ENCODE data around the gene RUNX2.
"Not testable (repeated sequence)": the region's sequence is repeated elsewhere in the genome, so short reads cannot be mapped to it uniquely, and the experiment has no call there.

RUNX2 gene

DNA sequence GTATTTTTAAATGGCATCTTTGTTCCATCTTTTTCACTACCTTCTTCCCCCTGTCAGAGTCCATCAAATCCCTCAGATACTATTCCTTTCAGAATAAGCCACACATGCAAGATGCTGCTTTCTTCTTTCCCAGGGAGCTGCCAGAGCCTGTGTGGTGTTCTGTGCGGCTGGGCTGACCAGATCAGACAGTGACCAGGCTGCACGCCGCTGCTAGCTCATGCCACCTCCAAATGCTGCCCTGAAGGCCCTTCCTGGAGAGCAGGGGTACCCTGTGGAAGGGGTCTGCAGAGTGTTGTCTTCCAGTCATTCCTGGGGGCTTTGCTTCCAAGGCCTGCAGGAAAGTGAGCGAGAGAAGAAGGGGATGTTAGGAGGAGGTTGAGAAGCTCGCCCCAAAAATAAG is 228.7 kb downstream of the RUNX2 start:
- no peak for DNase-seq (ENCODE audit: low read depth)

DNA sequence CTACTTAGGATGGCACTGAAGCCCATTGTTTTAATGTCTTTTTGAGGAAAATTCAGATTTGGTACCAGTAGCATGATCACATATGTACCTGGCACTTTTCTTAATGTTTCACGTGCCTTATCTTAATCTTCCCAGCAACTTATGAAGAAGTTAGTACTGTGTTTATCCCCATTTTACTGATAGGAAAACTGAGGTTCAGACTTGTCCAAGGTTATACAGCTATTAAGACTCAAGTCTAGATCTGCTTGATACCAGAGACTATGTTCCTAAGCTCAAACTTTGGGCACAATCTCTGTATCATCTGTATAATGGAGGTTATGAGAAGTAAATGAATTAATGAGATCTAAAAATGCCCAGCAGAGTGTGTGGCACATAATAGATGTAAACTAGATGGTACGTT is 229.3 kb downstream of the RUNX2 start:
- no peak for DNase-seq (ENCODE audit: low read depth)

DNA sequence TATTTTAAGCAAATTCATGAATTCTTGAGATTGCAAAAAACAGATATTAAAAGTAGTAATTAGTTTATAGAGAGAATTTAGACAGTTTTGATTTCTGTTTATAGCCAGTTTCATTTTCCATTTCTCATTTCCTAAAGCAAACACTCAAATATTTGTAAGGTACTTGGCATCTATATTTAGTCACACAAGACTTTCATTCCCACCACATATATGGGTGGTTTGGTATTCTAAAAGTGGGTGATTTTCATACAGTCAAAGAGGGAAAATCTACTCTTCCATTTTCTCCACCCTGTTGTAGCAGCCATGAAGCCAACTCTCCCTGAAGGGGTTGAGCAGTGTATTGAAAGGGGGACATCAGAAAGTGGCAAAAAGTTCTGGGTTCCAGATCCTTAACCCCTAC is 230.7 kb downstream of the RUNX2 start:
- no peak for DNase-seq (ENCODE audit: low read depth)

DNA sequence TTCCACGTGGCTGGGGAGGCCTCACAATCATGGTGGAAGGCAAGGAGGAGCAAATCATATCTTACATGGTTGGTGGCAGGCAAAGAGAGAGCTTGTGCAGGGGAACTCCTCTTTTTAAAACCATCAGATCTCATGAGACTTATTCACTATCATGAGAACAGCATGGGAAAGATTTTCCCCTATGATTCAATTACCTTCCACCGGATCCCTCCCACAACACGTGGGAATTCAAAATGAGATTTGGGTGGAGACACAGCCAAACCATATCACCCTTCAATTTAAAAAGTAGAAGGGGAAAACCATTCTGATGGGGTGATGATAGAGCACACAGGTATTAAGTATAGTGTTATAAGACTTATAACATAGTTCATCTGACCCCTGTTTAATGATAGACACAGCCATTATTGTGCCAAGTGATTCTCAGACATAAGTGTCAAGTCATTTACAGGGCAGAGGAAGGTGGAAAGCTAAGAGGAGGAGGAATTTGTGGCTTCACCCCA is 232.2 kb downstream of the RUNX2 start:
- not testable (repeated sequence) for DNase-seq (ENCODE audit: low read depth)

DNA sequence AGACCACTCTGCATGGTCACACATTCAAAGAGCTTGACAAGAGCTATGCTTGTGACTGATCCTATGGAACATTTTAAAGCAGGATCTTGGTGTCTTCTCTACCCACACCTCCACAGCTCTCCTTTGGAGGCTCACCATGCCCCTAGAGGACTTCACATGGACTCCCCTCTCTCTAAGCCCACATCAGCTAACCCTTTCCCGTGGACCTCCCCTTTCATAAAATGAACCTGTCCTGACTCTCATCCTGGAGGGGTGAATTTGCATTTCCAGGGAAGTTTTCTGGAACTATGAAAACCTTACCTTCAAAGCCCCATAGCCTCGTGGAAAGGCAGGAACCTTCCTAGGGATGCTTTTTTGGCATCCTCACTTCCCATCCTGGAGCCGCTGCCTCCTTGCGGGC is 234.0 kb downstream of the RUNX2 start:
- no peak for DNase-seq (ENCODE audit: low read depth)

DNA sequence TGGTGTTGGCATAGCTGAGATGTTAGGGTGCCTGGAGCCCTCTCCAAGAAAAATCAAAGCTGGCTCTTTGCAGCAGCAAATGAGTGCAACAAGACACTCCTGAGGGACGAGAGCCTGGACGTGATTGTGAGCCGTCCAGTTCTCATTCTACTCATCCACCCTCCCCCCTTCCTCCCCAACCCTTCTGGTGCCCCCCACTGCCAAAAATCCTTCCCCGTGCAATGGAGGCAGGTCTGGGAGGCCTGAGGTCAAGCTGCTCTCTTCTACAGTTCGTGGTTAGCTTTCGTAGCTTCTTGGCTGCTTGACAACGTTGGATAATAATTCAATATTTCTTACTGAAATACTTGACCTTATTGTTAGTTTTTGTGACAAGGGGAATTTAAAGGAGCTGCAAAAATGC is 234.9 kb downstream of the RUNX2 start:
- DNase-seq (ENCODE audit: low read depth) = no peak

DNA sequence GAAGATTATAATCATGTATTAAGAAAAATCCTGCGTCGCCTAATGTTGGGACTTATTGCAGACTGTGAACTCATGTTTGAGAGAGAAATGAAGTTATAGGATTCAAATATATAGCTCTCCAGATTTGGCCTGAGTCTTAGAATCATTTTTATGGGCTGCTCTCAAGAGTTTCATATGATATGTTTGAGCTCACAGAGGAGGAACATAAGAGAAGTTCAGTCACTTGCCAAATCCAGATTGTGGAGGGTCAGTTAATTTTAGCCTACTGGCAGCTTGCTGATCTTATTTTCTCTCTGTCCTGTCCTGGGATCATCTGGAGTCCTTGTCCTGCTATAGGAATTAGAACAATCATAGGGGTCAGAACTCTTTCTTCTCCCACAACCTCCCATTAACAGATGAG is 235.7 kb downstream of the RUNX2 start:
- no peak for DNase-seq (ENCODE audit: low read depth)

DNA sequence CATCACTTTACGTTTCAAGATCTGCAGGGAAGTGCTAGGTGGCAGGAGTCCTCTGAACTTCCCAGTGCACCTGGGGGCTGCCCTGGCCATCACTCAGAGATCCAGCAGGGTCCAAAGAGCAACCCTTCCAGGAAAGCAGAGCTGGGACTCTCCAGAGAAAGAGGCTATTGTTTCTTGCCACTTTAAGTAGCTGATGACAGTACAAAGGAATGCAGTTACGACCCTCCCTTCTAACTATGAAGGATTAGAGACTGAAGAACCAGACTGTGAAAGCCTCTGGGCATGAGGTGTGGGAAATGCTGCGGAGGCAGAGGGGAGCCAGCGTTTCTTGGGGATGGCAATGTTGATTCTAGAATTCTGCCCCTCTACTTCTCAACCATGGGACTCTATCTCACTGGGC is 238.8 kb downstream of the RUNX2 start:
- DNase-seq (ENCODE audit: low read depth) = no peak

DNA sequence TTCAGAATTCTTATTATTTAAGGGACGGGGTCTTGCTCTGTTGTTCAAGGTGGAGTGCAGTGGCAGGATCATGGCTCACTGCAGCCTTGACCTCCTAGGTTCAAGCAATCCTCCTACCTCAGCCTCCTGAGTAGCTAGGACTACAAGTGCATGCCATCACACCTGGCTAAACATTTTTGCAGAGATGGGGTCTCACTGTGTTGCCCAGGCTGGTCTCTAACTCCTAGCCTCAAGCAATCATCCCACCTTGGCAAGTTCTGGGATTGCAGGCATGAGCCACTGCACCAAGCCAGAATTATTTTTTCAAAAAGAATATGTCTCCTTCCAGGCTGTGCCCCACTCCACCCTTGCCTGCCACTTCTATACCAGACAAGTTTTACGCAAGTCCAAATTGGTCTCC is 239.7 kb downstream of the RUNX2 start:
- DNase-seq (ENCODE audit: low read depth) = no peak

DNA sequence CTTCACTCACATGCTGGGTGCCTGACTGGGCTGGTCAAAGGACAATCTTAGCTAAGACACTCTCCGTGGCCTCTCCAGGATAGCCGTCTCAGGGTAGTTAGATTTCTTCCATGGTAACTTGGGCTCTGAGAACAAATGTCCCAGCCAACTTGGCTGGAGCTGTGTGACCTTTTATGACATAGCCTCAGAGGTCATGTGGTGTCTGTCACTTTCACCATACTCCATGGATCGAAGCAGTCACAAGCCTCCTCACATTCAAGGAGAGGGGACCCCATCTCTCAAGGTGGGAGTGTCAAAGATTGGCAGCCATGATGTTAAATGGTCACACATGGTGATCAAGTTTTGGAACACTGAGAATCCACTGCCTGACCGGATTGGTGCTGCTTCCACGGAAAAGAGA is 240.5 kb downstream of the RUNX2 start:
- no peak for DNase-seq (ENCODE audit: low read depth)

DNA sequence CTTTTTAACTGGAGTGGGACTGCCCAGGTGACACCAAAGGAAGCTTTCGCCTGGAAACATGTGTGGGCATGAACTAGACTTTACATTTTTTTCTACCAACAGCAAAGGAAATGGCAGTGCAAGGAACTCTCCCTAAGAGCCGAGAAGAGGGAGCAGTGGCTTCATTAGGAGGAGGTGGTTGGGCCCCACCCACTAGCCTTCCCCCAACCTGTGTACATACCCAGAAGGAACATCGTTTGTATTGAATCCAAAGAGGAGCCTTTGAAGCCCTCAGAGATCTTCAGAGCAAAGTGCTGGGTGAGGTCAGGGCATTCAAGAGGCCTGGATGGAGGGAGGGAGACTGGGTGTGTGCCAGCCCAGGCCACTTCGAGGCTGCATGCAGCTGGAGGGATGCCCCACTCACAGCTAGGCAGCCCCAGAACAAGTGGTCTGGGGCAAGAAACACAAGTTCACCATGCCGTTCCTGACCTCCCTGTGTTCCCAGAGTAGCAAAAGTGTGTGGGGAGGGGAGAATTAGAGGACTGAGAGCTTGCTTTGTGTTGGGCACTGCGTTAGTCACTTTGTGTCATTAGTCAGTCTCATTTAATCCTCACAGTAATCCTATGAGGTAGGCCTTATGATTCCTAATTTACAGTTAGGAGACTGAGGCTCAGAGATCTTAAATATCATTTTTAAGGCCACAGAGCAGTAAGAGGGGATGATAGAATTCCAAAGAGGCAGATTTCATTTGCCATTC is 241.2 kb downstream of the RUNX2 start:
- DNase-seq (ENCODE audit: low read depth) = no peak

DNA sequence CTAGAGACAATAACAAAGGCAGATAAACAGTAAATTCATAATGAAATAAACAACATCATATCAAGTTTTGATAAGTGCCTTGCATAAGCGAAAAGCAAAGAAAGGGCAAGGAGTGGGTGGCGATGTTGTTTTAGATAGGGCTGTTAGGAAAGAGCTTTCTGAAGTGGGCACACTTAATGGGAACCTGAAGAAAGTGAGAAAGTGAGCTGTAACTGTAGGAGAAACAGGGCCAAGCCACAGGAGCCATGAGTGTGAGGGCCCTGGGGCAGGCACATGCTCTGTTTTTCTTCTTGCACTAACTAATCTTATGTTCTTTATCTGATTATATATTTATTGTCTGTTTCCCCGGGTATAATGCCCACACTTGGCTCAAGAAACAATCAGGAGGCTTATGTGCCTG is 243.0 kb downstream of the RUNX2 start:
- DNase-seq (ENCODE audit: low read depth) = no peak

DNA sequence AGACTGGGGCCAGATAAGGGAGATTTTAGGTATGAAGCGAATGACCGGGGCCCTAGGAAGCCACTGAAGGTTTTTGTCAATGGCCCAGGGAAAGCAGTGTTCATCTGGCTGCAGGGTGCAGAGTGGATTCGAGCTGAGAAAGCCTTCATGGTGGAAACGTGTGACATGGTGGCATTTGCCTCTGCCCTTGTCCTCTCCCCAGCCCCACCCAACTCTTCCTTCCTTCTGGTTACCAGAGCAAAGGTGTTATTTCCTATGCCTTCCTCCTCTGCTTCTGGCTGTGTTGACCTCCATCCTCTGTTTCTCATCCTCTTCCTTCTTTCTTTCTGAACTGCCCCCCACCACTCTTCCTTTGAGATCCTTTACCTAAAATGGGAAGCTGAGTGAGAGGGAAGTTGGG is 244.7 kb downstream of the RUNX2 start:
- no peak for DNase-seq (ENCODE audit: low read depth)

DNA sequence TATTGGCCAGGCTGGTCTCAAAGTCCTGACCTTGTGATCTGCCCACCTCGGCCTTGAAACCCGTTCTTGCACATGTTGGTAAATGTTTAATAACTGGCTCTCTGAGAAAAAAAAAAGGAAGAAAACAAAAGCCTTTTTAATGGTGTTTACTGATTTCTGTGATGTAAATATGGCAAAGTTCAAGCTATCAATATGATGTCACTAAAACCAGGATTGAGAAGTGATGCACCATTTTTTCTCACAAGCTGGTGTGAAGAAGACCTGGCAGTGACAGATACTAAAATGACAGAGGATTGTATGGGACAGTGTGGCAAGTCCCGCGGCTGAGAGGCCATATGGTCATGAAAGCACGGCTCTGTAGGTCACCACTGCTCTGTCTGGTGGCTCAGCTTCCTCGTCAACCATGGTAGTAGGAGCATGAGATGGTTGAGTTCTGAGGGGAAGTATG is 245.9 kb downstream of the RUNX2 start:
- no peak for DNase-seq (ENCODE audit: low read depth)

DNA sequence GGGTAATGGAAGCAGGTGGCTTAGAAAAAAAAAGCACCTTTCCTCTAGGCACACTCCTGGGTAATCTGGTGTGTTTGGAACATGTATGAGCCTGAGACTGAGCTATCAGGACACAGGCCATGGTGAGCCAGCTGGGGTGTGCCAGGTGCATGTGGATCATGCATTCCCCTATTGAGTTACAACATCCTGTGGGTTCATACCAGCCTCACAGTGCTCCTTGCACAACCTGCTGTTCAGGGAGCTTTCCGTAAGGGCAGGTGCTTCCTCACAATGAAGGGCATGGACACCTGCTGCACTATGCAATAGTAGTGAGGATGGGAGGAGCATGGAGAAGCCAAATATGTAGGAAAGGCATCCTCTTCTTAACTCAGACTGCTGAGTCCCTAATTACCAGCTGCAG is 246.8 kb downstream of the RUNX2 start:
- no peak for DNase-seq (ENCODE audit: low read depth)

DNA sequence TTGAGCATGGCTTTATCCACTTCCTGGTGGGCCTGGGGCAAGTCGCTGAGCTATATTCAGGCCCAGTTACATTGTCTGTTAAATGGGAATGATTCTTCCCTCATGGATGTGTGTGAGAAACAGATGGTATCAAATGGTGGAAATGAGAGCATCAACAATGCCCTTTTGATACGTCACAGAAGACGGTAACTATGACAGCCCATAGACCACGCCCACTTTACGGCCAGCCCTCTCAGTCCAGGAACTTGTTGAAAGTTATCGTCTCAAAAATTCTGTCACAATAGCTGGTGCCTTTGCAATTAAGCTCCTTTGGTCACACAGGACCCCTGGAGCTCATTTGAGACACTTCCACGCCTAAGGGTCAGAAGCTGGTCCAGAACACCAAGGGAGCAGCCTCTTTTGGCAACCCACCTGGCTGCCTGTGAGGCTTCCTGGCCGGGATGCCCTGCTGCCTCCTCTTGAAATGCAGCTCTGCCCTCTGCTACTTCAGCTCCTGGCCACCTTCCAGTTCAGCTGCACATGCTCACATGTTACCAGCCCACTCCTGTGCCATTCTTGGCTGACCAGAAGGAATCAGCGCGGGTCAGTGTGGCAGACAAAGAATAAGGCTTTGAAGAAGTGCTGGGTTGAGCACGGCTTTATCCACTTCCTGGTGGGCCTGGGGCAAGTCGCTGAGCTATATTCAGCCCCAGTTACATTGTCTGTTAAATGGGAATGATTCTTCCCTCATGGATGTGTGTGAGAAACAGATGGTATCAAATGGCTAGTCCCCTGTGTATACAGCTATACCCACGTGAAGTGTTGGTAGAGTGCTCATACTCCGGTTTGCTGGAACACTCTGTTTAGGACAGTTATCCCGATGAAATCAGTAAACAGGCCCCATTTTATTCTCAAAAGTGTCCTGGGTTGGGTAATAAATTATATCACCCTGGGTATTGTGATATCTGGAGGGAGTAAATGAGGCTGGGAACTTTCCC is 248.8 kb downstream of the RUNX2 start:
- no peak for DNase-seq (ENCODE audit: low read depth)

DNA sequence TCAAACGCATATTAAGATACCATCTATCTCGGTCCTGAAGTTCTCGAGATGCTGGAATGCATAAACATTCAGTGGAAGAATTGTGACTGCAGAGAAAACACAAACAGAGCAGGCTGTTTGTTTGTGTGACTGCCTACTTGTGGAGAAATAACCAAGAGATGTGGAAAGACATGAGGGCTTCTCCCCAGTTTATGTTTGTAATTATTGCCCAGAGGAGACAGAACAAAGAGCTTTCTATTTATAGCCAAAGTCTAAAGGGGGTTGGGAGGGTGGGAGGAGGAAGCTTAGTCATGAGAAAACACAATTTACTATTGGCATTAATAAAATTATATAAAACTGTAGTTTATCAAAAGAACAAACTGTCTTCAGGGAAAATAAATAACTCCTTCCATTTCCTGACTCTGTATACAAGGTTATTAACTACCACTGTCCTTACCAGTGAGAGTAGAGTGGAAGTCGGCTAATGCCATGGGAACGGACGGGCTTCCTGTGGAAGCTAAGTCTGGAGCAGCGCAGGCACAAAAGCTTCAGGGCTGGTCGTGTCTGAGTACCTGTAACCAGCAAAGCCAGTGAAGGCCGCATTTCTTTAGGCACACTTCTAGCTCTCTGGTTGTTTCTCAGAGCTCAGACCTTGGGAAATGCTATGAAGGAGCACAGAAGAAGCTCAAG is 249.8 kb downstream of the RUNX2 start:
- no peak for DNase-seq (ENCODE audit: low read depth)

DNA sequence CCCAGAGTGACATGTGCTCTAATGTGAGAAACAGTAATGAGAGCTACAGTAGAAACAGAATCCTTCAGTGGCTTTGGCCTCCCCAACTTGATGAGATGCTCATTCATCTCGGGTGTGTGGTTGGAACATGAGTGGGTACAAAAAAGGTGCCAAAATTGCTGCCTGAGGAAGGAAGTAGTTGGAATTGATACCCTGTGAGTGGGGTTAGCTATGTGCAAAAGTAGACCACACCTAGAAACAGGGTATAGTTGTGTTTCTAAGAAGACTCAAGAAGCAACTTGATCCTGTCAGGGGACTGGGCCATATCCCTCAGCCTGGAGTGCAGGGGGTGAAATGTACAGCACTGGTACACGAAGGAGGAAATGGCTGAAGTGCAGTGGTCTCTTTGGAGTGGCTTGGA is 256.0 kb downstream of the RUNX2 start:
- no peak for DNase-seq (ENCODE audit: low read depth)

DNA sequence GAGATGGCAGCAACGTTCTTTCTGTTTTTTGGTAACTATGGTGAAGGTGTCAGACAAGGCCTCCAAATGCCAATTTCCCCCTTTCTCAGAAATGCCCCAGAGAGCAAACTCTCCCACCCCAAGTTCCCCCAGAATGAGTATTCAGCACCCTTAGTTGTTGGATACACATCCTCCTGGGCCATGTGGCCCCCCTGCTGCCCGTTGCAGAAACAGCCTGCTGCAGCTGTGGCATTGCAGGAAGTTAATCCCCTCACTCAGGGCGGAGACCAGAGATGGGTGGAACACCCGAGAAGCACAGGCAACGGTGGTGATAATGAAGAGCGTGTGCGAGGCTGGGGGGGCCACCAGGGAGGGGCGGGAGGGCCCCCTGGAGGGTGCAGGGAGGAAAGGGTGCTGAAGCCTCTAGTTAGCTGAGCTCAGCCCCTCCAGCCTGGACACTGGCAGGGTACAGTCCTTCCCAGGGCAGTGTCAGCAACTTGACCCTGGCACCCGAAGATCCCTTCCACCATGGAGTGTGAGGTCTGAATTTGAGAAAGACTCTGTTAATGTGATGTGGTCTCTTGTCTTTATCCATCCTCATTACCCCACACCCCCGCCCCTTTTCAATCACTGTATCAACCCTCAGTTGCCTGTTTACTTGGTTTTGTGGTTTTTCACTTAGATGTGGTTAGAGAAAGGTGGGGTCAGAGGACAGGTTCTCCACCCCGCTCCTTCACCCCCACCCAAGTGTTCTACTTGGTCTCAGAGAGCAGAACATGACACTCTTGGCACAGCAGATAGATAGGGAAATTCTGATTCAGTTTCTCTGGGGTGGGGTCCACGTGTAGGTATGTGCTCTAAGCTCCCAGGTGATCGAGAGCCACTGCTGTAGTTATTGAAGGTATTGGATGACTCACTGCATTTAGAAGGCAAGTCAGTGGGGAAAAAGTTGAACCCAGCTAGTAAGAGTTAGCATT is 258.4 kb downstream of the RUNX2 start:
- DNase-seq (ENCODE audit: low read depth) = no peak

DNA sequence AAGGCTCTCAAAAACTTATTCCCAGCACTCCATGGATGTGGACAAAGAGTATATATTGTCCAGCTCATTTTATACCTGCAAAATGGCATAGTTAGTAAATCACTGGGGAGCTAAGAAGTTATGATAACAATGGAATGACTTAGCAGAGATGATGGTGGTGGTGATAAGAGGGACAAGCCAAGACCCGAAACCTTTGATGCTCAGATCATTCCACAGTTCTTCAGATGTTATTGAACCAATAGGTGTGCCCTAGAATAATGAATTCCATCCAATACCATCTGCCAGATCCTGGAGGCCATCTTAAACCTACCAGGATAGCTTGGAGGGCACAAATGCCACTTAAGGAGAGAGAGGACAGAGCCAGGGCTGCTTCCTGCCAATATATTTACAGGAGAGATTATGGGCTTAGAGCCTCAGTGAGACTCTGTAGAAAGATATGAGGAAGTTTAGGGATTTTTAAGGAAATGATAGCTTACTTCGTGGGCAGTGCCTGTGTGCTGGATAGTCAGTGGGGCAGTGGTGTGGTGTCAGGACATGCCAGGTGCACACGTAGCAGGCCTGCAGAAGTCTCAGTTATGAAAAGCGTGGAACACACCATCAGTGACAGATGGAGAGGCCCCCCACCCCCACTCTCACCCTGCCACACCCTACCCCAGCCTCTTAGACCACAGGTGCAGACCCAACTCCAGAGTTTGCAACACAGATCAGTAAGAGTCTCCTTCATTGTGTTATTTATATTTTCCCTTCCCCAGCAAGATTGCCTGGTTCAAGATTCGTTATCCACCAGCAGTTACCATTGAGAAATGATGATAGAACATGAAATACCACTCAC is 259.3 kb downstream of the RUNX2 start:
- DNase-seq (ENCODE audit: low read depth) = no peak
